Posterior cingulate gyrus (tissue), 11 donors: ENCODE data around the gene WFDC5.
"Not testable (repeated sequence)": the region's sequence is repeated elsewhere in the genome, so short reads cannot be mapped to it uniquely, and the experiment has no call there.

Source experiments
- DNase-seq, 10 donors: peaks; one replicate each; pipeline versions ENCODE4 v3.0.0 to v3.0.0-alpha.2; 2020 to 2021; ENCODE audit warnings: mixed read lengths in 3 of 10
- intact Hi-C: fragments of 100-400 bp; cut with DNase I; formaldehyde crosslinking; loops from one replicate; pipeline ENCODE4 v1.15.1; 2023

The WFDC5 gene

DNA sequence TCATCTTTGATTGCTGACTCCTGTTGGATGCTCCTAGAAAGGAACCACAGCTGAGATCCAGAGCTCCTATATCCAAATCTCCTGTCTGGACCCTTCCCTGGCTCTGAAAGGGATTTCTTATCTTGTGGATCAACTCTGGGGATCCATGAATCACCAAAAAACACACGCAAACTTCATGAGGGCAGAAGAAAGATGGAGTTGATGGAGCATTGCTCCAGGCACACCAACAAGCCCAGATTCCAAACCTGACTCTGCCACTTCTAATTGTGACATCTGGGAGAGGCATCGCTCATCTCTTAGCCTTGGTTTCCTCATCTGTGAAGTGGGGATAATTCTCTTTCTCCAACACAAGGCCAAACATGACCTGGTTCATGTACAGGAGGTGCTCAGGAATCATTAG, 20.8 kb downstream of the WFDC5 start:
- DNase-seq, result no peak
- intact Hi-C loops, result no loop called here

DNA sequence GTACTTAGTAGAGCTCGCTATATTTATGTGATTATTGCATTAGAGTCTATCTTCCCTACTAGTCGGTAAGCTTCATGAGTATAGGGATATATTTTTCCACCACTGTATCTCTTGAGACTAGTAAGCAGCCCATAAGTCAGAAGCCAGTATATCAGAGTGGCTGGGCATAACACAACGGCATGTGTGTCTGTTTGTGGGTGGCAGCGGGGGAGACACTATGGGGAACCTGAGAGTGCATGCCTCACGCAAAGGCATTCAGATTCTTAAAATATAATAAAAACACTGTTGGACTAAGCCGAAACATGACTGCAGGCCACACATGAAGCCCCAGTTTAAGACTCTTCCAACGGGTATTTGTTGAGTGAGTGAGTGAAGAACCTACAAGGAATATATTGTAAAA, 22.1 kb downstream of the WFDC5 start:
- intact Hi-C loops, result no loop called here
- no peak for DNase-seq

DNA sequence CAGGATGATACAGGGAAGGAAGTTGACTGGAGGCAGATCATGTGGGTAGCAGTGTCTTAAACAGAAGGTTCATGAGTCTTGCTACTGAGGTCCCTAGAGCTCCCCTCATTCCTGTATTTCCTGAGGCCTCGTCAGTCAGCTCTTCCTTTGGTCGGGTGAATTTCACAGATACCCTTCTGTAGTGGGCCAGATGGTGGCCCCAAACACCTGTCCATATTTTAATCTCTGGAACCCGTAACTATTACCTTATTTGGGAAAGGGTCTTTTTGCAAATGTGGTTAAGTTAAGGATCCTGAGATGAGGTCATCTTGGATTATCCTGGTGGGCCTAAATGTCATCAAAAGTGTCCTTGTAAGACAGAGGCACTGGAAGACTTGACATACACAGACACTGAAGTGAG, 23.6 kb downstream of the WFDC5 start:
- intact Hi-C loops, result no loop called here
- no peak for DNase-seq

DNA sequence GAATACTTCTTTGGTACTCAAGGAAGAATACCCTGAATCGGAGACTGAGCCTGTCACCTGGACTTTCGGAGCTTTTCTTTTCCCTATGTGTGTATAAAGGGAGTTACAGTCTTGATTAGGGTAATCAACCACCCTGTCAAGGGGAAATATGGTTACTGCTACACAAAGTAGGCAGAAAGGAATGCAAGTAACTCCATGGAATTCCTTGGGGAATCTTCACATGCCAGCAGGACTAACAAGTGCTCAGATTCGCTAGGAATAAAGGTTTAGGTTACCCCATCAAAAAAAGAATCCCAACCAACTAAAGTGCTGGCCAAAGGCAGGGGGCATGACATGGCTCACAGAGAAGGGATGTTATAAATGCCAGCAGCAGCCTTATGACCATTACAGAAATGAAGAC, 24.5 kb downstream of the WFDC5 start:
- intact Hi-C loops, result no loop called here
- no peak for DNase-seq

DNA sequence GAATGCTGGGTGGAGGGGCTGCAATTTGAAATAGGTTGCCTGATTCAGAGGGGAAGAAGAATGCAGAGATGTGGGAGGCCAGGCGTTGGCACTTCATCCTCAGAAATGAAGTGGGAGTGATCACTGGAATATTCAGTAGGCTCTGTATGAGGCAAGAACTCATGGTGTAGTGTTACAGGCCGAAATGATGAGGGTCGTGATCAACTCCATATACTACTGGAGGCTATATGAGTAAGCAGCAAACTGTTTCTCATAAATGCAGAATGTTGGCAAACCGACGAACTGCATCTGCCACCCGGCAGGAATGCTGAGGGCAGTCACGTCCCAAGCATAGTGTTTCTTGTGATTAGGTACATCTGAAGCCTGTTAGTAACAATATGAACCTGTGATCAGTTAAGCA, 26.7 kb downstream of the WFDC5 start:
- intact Hi-C loops, result no loop called here
- DNase-seq, result no peak

DNA sequence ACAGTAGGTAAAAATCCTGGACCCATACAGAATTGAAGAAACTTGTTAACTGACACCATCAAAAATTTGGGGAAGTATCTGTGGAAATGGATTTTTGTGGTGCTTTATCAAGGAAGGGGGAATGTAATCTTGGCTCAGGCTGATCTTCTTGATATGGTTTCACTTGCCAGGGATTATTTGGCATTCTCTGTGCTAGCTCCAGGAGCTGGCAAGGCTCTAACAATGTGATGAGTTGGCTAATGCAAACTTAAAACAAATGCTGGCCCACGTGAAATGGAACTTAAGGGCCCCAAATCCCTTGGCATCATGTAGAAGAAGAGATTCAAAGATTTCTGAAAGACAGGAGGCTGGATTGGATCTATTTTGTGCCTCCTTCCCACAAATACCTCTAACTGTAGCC, 27.2 kb downstream of the WFDC5 start:
- intact Hi-C loops, result no loop called here
- DNase-seq, result no peak

DNA sequence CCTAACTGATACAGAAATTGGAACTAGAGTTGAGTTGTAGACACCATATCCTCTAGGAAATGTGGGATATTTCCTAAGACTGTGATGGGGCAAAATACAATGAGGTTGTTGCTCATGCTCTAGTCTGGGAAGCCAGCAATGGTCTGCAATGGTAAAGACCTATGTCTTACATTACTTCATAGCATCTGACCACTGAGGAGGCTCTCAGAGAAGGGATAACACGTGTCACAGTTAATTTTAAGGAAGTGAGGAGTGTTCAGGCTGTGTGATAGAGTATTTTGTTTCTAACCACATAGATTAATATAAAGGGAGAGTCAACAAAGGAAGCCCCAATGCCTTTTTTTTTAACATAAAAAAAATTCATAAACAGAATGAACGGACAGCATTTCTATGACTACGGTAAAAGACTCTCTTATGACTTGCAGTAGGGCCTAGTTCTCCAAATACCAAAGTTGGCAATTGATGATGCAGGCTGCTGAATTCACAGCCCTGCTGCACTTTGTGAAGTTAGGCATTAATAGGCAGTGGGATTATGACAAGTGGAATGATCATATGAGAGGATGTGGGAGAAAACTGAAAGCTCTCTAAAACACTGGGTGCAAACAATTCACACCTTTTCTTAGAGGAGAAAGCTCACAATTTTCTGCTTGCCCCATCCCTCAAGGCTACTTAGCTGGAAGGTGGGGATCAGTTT, 27.7 kb downstream of the WFDC5 start:
- no peak for DNase-seq
- intact Hi-C loops, result no loop called here

DNA sequence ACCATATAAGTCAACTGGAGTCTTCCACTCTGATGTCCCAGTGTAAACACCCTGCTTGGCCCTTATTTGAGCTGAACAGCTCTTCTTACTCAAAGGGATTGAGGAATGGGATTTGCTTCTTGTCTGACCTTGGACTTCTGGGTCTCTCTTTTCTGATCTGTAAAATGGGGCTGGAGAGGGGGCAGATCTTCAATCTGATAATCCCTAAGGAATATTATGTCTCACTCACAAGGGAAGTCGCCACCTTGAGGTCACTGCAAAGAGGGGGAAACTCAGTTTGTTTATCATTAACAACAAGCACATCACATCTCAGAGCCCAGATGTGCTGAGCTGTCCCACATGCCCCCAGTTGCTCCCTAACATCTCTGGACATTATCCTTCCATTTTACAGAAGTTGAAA, 29.1 kb downstream of the WFDC5 start:
- intact Hi-C loops, result no loop called here
- DNase-seq, result no peak

DNA sequence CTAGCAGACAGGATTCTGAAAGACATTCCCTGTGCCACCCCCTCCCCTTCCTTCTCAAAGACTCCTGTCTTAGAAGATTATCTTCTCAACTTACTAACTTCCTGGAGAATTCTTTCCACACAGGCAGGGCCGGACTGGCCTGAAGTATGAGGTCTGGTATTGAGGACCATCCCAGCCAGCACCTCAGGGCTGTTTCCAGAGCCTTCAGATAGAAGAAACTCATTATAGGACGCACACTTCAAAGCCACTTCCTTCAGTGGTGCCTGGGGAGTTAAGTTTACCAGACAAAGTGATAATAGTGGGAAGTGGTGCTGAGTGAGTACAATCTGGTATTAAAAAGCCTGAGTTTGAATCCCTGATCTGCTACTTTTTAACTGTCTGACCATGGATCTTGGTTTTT, 29.7 kb downstream of the WFDC5 start:
- DNase-seq, result no peak
- intact Hi-C loops, result no loop called here

DNA sequence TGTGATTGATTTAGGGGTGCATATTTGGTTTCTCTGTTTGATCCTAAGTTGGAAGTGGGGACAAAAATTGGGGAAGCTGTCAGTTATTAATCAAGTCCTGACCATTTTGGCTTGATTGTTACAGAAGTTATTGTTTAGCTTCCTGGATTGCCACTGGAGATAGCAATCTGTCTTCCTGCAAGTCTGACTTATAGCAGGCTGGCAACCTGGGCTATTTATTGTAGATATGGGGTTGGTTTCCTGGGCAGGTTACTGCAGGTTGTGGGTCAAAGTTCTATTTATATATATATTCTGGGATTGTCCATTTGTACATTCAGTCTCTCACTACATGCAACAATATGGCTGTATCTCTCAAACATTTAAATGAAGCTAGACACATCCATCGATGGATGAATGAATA, 31.8 kb downstream of the WFDC5 start:
- no peak for DNase-seq
- intact Hi-C loops, result no loop called here

DNA sequence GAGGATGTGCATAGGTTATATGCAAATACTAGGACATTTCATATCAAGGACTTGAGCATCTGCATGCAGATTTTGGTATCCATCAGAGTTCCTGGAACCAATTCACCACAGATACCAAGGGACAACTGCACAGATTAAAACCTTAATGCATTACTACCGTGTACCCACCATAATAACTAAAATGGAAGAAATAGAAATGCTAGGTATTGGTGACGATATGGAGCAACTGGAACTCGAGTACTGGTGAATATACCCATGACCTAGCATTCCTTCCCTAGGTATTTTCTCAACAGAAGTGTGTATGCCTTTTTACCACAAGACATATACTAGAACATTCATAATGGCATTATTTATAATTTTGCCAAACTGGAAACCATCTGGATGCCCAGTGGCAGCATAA, 32.5 kb downstream of the WFDC5 start:
- intact Hi-C loops, result no loop called here
- DNase-seq, result no peak

DNA sequence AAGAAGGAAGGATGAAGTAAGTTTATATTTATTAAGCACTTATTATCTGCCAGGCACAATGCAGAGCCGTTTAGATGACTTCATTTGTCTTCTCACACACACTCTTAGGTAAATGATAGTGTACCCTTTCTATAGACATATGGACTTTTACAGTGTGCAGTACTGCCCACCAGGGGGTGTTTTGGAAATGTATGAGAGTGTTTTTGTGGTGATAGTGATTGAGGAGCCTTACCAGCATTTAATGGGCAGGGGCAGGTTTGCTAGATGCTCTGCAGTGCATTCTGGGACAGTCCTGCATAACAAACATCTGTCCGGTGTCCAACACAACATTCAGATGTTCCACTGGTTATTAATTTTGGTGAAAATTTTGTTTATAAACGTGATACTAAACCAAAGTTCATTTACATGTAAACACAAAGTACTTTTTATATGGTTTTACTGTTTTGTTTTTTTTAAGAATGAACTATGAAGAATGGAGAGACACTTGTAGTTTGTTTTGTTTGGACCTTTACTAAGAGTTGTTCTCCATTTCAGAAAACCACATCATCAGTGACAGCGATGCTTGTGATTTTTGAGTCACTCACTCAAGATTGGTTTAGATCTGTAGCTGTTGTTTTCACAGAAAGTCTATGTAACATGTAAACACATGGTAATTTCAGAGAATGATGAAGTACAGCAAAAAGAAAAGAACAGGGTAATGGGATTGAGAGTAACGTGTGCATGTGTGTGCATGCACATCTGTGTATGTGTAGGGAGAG, 33.9 kb downstream of the WFDC5 start:
- intact Hi-C loops, result no loop called here
- DNase-seq, result no peak

DNA sequence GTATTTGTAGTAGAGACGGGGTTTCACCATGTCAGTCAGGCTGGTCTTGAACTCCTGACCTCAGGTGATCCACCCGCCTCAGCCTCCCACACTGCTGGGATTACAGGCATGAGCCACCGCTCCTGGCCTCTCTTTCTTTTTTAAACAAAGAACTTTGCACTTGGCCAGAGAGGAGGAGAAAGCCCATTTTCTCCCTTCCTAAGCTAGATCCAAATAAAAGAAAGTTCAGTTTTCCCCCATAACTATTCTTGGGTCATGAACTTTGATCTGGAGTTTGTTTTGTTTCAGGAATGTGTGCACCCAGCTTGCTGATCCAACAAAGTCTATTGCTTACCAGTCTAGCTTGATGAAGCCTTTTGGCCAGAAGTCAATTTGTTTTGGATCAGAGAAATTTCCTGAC, 37.4 kb downstream of the WFDC5 start:
- no peak for DNase-seq
- intact Hi-C loops, result no loop called here

DNA sequence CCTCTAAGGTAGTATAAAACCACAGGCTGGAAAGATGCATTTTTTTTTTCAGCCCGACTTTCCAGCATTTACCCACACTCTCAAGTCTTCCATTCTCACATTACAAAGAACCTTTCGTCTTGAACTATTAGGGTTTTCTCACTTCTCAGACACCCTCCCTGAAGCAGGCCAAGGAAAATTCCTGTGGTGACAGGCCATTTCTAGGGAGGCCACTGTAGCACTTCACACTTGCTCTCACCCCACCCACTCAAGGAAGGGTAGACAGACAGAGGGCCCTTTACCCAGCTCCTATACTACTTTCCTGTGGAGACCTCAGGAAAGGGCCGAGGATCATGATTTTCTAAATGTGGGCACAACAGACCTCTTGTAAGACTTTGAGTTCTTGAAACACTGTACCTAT, 41.8 kb downstream of the WFDC5 start:
- DNase-seq, result no peak
- intact Hi-C loops, result no loop called here

DNA sequence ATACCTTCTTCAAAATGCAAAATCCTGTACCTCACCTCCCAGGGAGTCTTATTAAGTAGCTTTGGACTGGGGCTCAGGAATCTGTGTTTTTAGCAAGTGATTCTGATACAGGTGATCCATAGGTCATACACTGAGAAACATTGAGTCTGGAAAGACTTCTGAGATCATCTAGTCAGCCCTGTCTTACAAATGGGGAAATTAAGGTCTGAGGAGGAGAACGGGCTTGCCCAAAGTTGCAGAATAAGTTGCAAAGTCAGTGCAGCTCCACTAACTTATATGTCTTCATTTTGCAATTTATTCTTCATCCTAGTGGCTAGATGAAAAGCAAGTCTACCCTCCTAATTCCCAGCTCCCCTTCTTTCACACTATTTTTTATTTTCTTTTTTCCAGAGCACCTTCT, 42.9 kb downstream of the WFDC5 start:
- intact Hi-C loops, result no loop called here
- DNase-seq, result no peak

DNA sequence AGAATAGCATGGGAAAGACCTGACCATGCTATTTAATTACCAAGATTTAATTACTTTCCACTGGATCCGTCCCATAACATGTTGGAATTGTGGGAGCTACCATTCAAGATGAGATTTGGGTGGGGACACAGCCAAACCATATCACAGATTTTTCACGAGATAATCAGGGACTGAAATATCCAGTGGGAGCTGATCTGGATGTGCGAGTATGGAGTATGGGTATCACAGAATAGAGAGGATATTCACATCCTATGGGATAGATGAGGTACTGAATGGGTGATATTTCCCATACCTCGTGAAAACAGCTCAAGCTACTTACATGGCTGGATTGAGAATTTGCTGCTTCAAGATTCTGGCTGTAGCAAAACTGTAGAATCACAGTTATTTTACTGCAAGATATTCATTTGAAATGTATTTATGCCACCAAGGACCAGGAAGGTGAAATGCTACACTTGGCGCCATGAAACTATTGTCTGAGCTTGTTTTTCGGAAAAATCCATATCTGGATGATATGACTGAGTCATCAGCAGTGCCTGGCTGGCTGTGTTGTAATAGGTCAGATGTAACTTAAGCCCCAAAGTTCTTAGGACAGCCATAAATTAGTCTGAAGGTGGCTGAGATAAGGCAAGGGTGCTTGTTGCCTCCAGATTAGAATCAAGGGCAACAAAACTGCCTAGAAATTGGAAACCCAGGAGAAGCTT, 43.9 kb downstream of the WFDC5 start:
- intact Hi-C loops, result no loop called here
- DNase-seq, result no peak

DNA sequence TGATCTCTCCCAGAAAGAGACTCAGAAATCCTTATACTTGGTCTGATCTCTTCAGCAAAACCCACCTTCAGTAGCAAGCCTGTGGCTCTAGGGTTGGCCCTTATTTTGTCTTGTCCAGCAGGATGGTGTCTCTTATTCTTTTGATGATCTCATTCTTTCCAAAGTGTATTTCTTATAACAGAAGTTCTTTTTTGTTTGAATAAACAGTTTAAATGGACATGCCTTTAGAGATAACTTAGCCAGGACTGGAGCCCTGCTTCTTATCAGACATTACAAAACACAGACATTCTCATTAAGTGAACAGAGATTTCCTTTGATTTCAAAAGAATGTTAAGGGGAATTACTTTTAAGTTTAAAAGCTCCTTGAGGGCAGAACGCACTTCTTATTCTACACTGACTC, 45.7 kb downstream of the WFDC5 start:
- no peak for DNase-seq
- intact Hi-C loops, result no loop called here

DNA sequence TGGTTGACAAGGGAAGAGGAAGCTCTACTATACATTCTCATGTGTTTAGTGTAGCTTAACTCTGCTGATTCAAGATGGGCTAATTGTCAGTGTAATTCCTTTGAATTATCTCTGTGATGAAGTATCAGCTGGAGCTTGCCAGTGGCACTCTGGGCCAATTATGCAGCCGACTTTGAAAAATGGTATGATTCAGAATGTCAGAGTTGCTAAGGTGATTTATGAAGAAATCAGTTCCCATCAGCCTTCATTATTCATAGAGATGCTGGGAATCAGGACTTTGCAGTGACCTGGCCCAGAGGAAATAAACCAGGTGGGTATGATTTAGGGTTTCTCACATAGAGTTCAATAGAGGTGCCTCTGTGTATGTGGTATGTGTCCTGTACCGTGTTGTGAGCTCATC, 47.4 kb downstream of the WFDC5 start:
- intact Hi-C loops, result no loop called here
- DNase-seq, result no peak

DNA sequence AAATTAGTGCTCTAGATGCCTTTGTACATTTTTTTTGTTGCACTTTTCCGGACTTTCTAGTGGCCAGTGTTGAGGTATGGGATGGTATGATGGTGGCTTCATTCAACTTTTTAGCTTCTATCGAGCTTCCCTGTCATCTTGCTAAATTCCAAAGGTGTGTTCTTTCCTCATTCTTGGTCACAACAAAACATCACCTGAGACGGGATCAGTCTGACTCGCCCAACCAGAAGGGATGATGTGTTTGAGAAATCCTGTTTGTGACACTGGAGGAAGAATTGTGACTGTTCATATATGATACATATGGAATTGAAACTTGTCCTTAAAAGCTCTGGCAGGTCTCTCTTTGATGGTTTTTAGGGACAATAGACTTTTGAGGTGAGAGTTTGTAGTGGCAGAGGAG, 47.9 kb downstream of the WFDC5 start:
- no peak for DNase-seq
- intact Hi-C loops, result no loop called here

DNA sequence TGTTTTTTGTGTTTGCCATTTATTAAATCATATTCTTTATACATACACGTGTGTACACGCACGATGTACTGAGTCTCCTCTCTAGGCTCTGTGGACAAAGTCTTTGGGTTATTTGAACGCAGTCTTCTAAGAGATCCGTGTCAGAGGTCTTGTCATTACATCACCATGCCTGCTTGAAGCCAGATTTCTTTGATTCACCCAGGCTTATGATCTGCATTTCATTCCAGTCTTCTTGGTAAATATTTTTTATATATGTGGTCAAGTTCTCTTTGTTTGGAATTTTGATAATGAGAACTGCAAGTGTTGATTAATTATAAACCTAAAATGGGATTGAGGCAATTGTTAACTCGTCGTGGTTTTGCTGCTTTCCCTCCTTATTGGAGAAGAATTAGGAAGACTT, 48.6 kb downstream of the WFDC5 start:
- intact Hi-C loops, result no loop called here
- no peak for DNase-seq

DNA sequence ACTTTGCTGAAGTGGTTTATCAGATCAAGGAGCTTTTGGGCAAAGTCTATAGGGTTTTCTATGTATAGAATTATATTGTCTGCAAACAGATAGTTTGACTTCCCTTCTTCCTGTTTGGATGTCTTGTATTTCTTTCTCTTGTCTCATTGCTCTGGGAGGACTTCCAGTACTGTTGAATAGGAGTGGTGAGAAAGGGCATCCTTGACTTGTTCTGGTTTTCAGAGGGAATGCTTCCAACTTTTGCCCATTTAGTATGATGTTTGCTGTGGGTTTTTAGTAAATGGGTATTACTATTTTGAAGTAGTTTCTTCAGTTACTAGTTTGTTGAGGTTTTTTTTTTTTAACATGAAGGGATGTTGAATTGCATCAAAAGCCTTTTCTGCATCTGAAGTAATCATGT, 50.2 kb downstream of the WFDC5 start:
- intact Hi-C loops, result no loop called here

DNA sequence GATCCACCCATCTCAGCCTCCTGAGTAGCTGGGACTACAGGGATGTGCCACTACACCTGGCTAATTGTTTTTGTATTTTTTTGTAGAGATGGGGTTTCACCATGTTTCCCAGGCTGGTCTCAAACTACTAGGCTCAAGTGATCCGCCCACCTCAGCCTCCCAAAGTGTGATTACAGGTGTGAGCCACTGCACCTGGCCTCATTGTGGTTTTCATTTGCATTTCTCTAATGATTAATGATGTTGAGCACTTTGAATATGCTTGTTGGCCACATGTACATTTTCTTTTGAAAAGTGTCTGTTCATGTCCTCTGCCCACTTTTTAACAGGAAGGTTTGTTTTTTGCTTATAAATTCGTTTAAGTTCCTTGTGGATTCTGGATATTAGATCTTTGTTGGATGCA, 51.9 kb downstream of the WFDC5 start:
- intact Hi-C loops, DNase-seq: not testable (repeated sequence)

More for the DNA sequence above, 50.2 kb downstream of the WFDC5 start:
- no peak for DNase-seq
